Retinal pigment epithelial cell (primary cell): Measurements from ENCODE around the gene LRRTM4.

ENCODE experiments used
- DNase-seq: peaks from one replicate; pipeline ENCODE4 v3.0.0-alpha.2; 2010; ENCODE audit warnings: low read depth
- H3K4me3 ChIP-seq: 2 replicates; pipeline ENCODE4 v1.5.1; 2011; ENCODE audit warnings: mild to moderate bottlenecking, low read length, control low read depth, moderate library complexity
- TF ChIP-seq, protein P1 (sequence below): conservative IDR thresholded peaks from 2 replicates; pipeline ENCODE4 v1.5.1; 2011; ENCODE audit warnings: low read depth, low read length, control low read depth, inconsistent platforms

The LRRTM4 gene

DNA sequence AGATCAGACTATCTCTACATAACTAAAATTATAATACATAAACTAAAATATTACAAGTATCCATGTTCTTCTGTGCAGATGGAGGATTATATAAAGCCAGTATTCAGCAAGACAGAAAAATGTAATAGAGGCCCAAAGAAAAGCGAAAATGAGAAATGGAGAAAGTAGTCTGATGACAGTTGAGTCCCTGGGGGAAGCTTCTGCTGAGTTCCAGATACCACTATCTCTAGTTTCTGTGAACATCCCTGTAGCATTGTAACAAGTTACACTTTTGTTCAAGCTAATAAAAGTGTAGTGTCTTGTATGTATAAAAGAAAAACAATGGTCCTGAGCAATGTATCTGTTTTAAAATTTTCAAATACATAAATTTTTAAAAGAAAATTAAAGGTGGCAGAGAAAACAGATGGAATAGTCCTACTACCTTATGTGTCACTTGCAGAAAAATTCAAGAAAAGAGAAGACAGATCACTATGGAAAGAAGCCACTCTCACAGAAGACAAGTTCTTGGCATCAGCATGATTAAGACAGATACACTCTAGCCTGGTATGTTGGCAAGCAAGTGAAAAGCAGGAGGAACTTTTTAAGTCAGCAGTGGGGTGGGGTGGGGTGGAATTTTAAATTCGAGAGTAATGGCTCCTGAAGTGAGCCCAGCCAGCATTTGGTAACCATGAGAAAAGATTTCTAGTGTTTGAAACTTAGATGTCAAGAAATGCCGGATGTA, 541.9 kb downstream of the LRRTM4 start:
- H3K4me3 ChIP-seq, result no peak overlapping the region
- DNase-seq, result no peak
- TF ChIP-seq, protein P1, sequence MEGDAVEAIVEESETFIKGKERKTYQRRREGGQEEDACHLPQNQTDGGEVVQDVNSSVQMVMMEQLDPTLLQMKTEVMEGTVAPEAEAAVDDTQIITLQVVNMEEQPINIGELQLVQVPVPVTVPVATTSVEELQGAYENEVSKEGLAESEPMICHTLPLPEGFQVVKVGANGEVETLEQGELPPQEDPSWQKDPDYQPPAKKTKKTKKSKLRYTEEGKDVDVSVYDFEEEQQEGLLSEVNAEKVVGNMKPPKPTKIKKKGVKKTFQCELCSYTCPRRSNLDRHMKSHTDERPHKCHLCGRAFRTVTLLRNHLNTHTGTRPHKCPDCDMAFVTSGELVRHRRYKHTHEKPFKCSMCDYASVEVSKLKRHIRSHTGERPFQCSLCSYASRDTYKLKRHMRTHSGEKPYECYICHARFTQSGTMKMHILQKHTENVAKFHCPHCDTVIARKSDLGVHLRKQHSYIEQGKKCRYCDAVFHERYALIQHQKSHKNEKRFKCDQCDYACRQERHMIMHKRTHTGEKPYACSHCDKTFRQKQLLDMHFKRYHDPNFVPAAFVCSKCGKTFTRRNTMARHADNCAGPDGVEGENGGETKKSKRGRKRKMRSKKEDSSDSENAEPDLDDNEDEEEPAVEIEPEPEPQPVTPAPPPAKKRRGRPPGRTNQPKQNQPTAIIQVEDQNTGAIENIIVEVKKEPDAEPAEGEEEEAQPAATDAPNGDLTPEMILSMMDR, result no peak

GRCh38 chr2:76977846-76978727, 544.1 kb downstream of the LRRTM4 start:
- TF ChIP-seq, protein P1, result no peak
- no peak for DNase-seq
- H3K4me3 ChIP-seq, result no peak overlapping the region

DNA sequence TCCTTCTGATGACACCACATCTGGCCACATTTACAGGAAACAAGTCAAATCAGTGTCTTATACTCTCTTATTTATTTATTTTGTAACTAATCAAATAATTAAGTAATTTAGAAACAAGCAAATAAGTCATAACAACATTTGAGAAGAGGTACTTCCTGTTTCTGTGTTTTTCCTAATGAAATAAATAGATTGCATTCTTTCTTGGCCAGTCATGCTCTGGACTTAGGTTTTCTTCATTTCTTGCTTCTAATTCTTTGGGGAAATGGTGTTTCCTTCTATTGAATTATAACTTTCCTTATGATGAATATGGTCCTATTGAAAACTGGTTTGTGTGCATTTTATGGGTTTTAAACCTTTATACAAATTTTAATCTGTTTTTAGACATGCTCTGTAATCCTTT, 546.4 kb downstream of the LRRTM4 start:
- DNase-seq, result no peak
- TF ChIP-seq, protein P1, result no peak

GRCh38 chr2:76973610-76974009, 548.6 kb downstream of the LRRTM4 start:
- TF ChIP-seq, protein P1, result no peak
- no peak overlapping the region for H3K4me3 ChIP-seq
- no peak for DNase-seq

More for the DNA sequence above, 546.4 kb downstream of the LRRTM4 start:
- H3K4me3 ChIP-seq, result no peak overlapping the region

DNA sequence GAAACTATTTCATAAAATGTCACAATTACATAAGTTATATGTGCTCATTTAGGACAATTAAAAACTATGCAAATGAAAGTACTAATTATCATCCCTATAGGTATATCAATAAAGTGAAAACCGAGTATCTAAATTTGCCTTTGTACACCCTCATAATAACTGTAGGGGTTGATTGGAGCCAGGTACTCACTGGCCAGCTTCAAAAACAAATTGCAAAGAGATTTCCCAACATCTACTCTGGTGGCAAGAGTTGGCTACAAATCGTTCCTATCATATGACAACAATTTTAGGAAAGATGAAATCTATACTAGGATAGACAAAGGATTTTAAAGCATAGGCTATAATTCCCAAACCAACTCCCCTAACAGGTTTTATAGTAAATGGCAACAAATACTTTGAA, 556.4 kb downstream of the LRRTM4 start:
- H3K4me3 ChIP-seq, result no peak overlapping the region
- TF ChIP-seq, protein P1, result no peak
- DNase-seq, result no peak

GRCh38 chr2:76958749-76959148, 563.4 kb downstream of the LRRTM4 start:
- TF ChIP-seq, protein P1, result no peak
- H3K4me3 ChIP-seq, result no peak overlapping the region
- DNase-seq, result no peak
